Prostate gland (tissue), 2 donors: ENCODE results near the gene DBH.

Source experiments
- CTCF ChIP-seq, 4 experiments: fragments of 200-600 bp in 2 of 4; fragments of 450-650 bp in 2 of 4; sonication (generic) in 2 of 4; IDR thresholded peaks; 1 replicate in 3 of 4; 2 replicates in 1 of 4; pipeline ENCODE4 v1.5.1; 2016 to 2019; ENCODE audit warnings: antibody characterized with exemption in 4 of 4, mild to moderate bottlenecking in 2 of 4, moderate library complexity in 2 of 4
- POLR2A ChIP-seq: fragments of 450-650 bp; IDR thresholded peaks from one replicate; pipeline ENCODE4 v1.6.1; 2016; ENCODE audit warnings: antibody characterized with exemption, mild to moderate bottlenecking
- POLR2AphosphoS5 ChIP-seq: sonication (generic); formaldehyde crosslinking; IDR thresholded peaks from one replicate; pipeline ENCODE4 v1.6.1; 2017; ENCODE audit warnings: antibody characterized with exemption

- no peak for TF ChIP-seq CTCF (IDR thresholded peaks at IDR 0.05)
- TF ChIP-seq POLR2A: no peak
- no peak for TF ChIP-seq POLR2AphosphoS5
Observed at GRCh38 chr9:133666387-133666786, 30.2 kb downstream of the DBH start.
